Iris pigment epithelial cell (primary cell): ENCODE data around the gene SPATA46.
A peak's percentile ranks its signal among the peaks of the same experiment; 100 is the strongest.

Experiments
- DNase-seq: peaks from one replicate; pipeline ENCODE4 v3.0.0-alpha.2; 2011; ENCODE audit warnings: low read depth

SPATA46 gene, protein sequence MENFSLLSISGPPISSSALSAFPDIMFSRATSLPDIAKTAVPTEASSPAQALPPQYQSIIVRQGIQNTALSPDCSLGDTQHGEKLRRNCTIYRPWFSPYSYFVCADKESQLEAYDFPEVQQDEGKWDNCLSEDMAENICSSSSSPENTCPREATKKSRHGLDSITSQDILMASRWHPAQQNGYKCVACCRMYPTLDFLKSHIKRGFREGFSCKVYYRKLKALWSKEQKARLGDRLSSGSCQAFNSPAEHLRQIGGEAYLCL

DNA sequence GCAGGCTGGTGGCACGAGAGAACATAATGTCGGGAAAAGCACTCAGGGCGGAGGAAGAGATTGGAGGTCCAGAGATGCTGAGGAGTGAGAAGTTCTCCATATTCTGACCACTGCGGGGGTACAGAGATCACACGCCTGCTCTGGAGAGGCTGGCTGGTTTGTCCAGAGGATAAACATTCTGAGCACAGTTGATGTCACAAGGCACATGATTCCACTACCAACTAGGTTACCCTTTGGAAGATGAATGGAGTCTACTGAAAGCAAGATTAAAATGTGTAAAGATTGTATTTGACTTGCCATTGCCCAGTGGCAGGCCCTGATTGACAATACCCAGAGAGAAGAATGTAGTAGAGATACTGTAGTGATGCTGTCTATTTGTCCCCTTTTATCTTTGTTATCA, at the start of gene SPATA46:
SPATA46 (minus strand) TSS at position 164 of the 400 bp plus-strand sequence; CDS start at position 100, 64 bp downstream.
- no peak for DNase-seq

DNA sequence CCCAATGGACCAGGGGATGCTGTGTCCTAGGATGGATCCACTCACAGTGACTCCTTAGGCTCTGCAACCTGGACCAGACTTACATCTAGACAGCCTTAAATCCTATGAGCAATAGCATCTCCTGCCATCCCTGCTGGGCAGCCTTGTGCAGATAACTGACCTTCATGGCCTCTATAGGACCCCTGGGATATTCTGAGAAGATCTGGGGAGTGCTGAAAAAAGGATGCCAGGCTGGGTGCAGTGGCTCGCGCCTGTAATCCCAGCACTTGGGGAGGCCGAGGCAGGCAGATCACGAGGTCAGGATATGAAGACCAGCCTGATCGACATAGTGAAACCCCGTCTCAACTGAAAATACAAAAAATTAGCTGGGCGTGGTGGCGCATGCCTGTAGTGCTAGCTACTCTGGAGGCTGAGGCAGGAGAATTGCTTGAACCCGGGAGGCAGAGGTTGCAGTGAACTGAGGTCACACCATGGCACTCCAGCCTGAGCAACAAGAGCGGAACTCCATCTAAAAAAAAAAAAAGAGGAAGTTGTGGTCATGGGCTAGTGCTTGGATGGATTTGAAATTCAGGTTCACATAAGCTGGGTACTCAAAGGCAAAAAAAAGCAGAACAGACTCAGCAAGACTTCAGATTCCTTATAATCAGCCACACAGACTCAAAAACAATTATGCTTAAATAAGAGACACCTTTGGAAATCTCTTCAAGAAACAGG, 46.2 kb upstream of the SPATA46 start:
- no peak for DNase-seq

DNA sequence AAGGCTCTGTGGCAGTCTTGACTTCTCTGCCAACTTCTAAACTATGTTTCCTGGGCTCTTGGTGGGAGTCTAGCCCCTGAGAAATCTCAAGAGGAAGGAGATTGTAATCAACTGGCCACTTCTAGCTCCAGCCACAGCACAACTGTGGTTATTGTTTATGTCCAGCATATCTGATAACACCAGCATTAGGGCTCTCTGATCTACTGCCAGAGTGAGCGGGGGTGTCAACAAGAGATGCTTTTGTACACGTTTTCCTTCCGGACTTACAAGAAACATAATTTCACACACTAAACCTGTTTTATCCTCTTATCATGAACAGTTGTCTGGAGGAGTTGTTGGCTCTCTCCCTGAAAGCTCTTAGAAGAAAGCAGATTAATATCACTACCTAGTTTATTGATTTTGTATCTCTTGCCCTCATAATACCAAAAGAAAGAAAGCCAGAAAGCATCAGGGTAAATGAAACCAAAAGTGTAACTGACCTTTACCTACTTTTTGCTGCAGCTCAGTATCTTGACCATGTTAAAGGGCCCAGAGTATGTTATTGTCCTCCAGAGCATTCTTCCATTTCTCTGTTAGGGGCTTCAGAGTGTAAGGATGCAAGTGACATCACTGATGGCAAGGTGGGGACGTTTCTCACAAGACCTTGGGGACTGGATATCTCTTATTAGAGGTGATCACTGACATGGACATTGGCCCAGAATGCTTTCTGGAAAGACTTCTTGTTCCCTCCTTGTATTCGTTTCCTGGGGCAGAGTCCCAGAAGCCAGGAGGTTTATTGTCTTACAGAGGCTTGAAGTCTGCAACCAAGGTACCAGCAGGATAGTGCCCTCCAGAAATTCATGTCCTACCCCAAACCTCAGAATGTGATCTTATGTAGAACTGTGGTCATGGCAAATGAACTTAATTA, 44.9 kb upstream of the SPATA46 start:
- peak; percentile 28 for DNase-seq

DNA sequence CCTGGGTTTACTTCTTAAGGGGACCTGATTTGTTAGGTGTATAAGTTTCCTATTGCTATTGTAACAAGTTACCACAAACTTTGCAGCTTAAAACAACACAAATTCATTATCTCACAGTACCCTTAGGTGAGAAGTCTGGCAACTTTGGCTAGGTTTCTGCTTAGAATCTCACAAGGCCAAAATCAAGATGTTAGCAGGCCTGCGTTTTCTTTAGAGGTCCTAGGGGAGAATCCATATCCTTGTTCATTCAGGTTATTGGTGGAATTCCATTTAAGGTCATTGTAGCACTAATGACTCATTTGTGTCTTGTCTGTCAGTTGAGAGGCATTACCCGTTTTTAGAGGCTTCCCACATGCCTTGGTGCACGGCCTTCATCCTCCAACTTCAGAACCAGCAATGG, 43.5 kb upstream of the SPATA46 start:
- peak; percentile 18 for DNase-seq

DNA sequence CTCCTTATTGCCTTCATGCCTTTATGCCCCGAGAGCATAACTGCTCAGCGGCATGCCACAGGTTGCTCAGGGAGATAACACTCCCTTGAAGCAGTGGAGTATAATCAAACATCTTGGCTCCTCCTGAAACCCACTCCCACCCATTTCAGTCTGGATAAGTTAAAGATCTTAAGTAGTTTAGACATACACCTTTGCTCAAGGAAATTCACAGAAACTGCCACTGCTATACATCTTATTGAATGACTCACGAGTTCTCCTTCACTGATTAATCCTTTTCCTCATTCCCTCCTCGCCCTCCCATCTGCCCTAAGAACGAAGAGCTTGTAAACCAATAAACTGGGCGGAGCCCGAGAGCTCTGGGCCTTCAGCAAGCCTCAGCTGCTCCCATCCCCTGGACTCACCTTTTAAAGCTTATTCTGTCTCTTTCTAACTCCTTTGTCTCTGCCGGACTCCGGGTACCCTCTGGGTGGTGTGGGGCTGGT, 42.8 kb upstream of the SPATA46 start:
- peak; percentile 34 for DNase-seq

DNA sequence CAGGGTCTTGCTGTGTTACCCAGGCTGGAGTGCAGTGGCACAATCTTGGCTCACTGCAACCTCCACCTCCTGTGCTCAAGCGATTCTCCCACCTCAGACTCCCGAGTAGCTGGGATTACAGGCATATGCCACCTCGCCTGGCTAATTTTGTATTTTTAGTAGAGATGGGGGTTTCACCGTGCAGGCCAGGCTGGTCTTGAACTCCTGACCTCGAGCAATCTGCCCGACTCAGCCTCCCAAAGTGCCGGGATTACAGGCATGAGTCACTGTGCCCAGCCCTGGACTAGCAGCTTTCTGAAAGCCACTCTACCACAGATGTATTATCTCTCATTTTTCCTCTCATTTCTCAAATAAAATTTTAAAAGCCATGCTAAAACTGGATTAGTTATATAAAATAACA, 41.9 kb upstream of the SPATA46 start:
- DNase-seq: peak; percentile 36

DNA sequence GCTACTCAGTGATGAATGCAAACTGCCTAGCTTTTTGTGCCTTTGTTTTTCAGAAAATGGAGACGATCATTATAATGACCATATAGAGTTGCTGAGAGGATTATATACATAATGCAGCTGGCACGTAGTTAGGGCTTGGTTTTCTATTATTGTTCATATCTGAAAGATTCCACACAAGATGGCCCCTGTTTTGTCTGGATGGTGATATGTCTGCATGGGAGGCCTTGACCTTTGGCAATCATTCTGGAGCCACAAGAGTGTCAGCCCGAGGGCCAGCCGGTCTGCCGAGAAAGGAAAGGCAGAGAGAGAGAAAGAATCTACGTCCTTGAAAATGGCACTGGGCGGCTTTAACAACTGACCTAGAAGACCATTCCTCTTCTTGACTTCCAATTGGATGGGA, 41.0 kb upstream of the SPATA46 start:
- no peak for DNase-seq

DNA sequence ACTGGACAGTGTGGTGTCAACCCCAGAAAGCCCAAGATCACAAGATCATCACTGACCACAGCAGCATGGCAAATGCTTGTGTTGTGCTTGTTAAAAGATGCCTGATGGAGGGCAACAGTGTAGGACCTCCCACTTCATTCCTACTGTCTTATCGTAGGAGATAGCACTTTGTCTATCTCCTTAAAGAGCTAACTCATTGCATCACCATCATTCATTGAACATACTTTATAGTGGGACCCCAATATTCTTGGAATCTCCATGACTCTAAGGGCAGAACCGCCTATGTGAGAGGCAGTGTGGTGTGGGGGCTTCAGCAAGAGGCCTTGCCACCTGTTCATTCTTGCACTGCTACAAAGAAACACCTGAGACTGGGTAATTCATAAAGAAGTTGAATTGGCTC, 40.3 kb upstream of the SPATA46 start:
- no peak for DNase-seq

DNA sequence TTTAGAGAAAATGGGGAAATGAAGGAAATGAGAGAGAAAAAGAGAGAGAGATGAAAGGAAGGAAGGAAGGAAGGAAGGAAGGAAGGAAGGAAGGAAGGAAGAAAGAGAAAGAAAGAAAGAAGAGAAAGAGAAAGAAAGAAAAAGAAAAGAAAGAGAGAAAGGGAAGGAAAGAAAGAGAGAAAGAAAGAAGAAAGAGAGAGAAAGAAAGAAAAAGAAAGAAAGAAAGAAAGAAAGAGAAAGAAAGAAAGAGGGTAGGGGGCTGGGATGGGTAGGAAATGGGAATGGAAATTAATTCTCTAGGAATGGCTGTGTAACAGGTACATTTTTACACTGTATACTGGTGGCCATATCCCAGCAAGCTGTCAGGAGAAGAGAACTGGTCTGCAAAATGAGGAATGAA, 39.6 kb upstream of the SPATA46 start:
- DNase-seq: no peak

DNA sequence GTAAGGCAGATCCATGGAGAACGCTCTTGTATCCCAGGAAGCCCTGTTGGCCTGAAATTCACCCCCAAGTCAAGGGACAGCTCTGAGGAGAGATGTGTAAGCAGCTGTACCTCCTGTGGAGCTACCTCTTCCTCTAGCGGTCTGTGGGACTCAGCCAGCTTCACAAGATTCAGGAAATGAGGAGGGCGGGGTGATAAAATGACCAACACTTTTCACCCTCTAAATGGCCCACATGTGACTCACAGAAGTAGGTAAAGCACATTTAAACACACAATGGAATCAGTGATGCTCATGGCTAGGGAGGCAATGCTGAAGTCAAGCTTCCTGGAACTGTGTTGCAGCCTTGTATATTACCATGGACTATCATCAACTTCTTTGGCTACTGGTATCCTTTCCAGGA, 35.3 kb upstream of the SPATA46 start, which contains the start of gene SH2D1B:
SH2D1B (minus strand) TSS at position 135 of the 400 bp plus-strand sequence; CDS start at position 15, 120 bp downstream.
- peak; percentile 44 for DNase-seq

DNA sequence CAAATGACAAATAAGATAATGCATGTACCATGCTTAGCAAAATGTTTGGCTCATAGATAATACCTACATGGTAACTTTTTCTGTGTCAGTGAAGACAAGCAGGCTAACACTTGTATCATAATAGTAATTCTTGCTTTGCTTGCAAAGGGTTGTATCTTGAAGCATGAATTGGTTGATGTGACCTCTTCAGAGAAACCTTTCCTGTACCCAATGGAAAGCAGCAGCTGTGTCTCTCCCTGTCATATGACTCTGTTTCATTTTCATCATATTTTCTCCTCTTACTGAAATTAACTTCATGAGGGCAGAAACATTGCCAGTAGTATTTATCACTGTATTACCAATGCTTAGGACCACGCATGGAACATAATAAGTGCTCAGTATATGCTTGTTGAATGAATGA, 30.9 kb upstream of the SPATA46 start:
- DNase-seq: no peak

DNA sequence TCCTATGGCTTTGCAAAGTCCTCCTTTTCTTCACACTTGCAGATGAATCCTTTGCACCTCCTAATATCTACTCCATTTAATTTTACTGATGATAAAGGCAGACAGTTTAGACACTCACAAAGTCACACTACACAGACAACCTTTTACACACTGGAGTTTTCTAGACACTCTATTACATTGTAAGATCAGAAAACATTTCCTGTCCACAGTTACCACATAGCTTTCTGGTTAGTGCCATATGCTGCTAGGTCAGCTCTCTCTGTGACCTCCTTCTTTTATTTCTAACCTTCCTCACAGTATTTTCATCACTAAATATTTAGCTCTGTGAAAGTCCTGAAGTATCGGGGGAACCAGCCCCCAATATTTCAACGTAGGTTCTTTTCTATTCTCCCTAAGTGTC, 30.2 kb upstream of the SPATA46 start:
- DNase-seq: peak; percentile 62

DNA sequence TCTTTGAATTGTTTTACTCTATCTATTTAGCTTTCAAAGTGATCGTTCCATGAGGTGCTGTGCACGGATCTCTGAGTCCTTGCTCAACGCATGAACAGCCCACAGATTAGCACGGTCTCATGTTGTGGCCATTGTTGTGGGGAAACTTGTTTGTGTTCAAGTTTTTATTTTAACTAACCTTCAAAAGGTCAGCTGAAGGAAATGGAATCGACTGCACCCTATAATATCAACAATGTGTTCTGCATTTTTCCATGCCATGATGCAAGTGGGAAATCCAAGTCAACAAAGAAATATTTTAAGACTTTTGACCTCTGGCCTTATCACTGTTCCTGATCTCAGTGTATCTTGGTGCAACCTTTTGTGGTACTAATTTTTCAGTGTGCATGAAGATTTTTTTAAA, 29.1 kb upstream of the SPATA46 start:
- peak; percentile 73 for DNase-seq

DNA sequence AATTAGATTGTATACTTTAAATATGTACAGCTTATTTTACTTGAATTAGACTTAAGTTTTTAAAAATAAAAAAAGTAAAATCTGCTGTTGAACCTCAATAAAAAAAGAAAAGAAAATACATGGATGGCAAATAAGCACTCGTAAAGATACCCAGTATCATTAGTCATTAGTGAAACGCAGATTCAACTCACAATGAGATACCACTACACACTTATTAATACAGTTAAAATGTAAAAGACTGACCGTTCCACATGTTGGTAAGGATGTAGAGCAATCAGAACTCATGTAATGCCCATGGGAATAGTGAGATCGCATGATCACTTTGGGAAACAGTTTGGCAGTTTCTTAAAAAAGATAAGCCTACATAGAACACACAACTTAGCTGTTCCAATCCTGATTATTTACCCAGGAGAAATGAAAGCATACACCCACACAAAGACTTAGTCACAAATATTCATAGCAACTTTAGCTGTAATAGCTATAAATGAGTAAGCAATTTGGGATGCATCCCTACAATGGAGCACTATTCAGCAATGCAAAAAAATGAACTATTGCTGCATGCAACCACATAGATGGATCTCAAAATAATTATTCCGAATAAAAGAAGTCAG, 28.0 kb upstream of the SPATA46 start:
- peak; percentile 87 for DNase-seq

DNA sequence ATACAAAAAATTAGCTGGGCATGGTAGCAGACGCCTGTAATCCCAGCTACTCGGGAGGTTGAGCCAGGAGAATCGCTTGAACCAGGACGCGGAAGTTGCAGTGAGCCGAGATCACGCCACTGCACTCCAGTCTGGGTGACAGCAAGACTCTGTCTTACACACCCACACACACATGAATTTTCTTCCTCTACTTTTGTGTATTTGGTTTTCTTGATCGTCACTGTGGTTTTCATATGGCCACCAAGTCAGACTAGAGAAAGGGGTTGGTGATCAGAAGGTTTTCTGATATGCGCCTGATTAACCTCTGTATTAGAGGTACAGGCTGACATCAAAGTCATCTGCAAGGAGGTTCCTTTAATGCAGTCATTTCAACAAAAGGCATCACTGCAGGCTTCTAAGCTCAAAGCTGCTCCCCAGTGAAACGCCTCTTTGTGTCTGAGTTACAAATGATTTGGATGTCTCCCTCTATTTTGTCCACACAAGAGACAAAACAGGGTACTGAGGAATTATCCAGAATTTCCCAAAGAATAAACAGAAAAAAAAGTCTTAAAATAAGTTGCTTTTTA, 24.2 kb upstream of the SPATA46 start:
- no peak for DNase-seq

DNA sequence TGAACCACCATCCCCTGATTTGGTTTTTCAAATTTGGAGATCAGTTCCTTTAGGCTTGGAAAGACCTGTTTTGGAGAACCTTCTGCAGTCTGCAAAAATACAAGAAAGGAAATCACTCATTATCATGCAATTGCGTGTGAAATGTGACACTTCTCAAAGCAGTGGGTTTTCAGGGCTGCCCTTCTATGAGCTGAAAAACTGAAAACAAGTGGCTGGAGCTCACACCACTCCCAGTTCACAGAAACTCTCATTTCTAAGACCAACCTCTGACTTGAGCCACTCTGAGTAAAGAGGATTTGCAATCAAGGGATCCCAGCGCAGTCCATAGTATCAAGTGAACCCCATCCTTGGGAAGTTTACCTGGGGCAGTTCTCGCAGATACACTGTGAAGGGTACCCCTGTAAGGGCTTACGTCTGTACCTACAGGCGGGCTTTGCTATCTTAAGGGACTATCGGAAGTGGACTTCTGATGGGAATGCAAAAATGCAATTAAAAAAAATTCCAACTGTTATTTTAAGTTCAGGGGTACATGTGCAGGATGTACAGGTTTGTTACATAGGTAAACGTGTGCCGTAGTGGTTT, 22.4 kb upstream of the SPATA46 start:
- no peak for DNase-seq

DNA sequence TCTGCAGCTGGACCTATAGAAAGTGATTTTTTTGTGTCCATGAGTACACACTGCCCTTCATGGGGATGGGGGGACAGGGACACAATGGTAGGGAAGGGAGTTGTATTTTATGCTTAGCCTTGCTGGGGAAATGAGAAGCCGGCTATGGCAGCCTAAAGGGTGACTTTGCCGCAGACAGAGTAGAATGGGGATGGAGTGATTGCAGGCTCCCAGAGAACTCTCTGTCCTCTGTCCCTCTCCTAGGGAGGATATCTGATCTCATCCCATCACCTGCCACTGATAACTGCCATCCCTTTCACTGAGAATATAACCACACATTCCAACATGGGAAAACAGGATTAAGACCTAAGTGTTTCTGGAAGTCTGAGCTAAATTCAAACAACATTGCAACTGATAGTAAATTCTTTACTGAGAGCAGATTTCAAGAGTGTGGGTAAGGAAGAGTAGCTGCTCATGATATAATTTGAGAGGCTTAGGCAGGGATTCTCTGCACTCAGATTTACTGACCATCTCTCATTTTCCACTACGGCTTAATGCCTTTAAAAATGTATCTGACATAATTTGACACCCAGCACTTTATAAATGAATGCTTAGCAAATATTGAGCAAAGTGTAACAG, 21.4 kb upstream of the SPATA46 start:
- no peak for DNase-seq

DNA sequence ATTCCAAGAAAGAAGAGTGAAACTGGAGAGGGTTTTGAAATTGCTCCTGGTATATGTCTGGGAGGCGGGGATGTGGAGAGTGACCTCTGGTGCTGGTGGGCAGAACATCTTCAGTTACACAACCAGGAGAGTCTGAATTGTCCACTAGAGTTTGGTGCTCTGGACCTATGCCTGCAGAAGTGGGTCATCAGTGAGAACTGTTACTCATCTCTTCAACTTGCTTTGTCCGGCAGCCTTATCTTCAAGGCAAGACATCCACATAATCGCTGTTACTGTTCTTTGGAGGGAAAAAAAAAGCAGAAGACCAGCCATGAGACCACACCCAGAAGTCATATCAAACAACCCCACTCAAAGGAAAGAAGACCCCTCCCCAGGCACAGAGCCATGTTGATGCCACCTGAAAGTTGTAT, 20.4 kb upstream of the SPATA46 start:
- DNase-seq: peak; percentile 63

DNA sequence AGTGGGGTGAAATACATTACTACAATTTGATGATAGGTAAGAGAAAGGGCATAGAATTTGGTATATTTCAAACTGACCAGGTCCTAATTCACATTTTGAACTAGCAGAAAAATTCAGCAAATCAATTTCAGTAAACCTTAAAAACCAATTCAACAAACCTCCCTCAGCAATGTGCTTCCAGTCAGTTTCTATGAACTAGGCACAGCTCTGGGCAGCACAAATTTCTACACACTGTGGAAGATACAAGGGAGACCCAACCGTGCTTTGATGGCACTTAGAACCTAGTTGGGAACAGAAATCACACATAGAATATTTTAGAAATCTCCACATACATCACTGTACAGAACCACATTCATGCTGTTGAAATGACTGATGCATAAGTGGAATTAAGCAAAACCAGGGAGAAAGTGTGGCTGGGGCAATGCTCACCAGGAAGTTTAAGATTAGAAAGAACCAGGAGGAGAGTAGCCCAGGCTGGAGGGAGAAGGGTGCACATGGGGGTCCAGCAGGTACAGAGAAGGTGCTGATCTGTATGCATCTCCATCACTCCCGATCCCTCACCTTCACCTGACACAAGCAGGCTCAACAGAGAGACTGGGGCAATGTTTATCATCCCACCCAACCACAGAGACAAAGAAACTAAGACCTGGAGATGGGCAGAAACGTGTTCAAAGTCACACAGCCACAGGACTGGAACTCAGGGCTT, 19.7 kb upstream of the SPATA46 start:
- no peak for DNase-seq
